Liver (tissue), 9 donors: ENCODE measurements around the gene GRB14. TPM values are rescaled to one million over a fixed set of nuclear protein-coding genes. Genes with fewer than 3 reads are reported as not detected.
"Not testable (repeated sequence)": the region's sequence is repeated elsewhere in the genome, so short reads cannot be mapped to it uniquely, and the experiment has no call there.

Experiments used
- DNase-seq: peaks from one replicate; pipeline ENCODE4 v3.0.0-alpha.2; 2017; ENCODE audit warnings: low spot score
- H3K27ac ChIP-seq, 2 donors: one replicate each; pipeline ENCODE4 v1.7.0; 2013; ENCODE audit warnings: inconsistent platforms in 2 of 2, low read length in 2 of 2, control low read depth in 1 of 2, low read depth in 1 of 2, mild to moderate bottlenecking in 1 of 2
- H3K27me3 ChIP-seq, 4 donors: one replicate each; pipeline versions ENCODE4 v1.6.1 to v1.7.0; 2013; ENCODE audit warnings: low read length in 3 of 4, inconsistent platforms in 1 of 4, mild to moderate bottlenecking in 1 of 4, moderate library complexity in 1 of 4; ENCODE audit not compliant: control insufficient read depth in 4 of 4, insufficient read depth in 4 of 4
- H3K36me3 ChIP-seq, 4 donors: one replicate each; pipeline versions ENCODE4 v1.6.1 to v1.7.0; 2013; ENCODE audit warnings: low read length in 3 of 4, mild to moderate bottlenecking in 3 of 4, low read depth in 1 of 4, moderate library complexity in 1 of 4; ENCODE audit not compliant: control insufficient read depth in 4 of 4, insufficient read depth in 3 of 4
- H3K4me1 ChIP-seq, 4 donors: one replicate each; pipeline versions ENCODE4 v1.6.1 to v1.7.0; 2013; ENCODE audit warnings: low read length in 3 of 4, mild to moderate bottlenecking in 3 of 4, moderate library complexity in 1 of 4; ENCODE audit not compliant: control insufficient read depth in 4 of 4, insufficient read depth in 4 of 4
- H3K4me3 ChIP-seq, 3 donors: one replicate each; pipeline versions ENCODE4 v1.6.1 to v1.7.0; 2013; ENCODE audit warnings: low read length in 3 of 3, control low read depth in 1 of 3, low read depth in 1 of 3, mild to moderate bottlenecking in 1 of 3
- H3K9ac ChIP-seq, 2 donors: one replicate each; pipeline ENCODE4 v1.7.0; 2013; ENCODE audit warnings: low read length in 2 of 2, mild to moderate bottlenecking in 2 of 2, moderate library complexity in 2 of 2, control low read depth in 1 of 2, low read depth in 1 of 2
- H3K9me3 ChIP-seq, 4 donors: one replicate each; pipeline versions ENCODE4 v1.6.1 to v1.7.0; 2013; ENCODE audit warnings: low read length in 3 of 4; ENCODE audit not compliant: control insufficient read depth in 4 of 4
- ATF3 ChIP-seq: IDR thresholded peaks from 2 replicates; pipeline ENCODE4 v1.6.1; 2016; ENCODE audit warnings: antibody characterized with exemption
- CTCF ChIP-seq: fragments of 150-350 bp; IDR thresholded peaks from 2 replicates; pipeline ENCODE4 v1.5.1; 2017; ENCODE audit warnings: improper control_type of control experiment, low read depth, low read length; ENCODE audit not compliant: missing input control
- EGR1 ChIP-seq, 2 donors: IDR thresholded peaks; 2 replicates each; pipeline ENCODE4 v1.6.1; 2016 to 2018; ENCODE audit warnings: antibody characterized with exemption in 2 of 2, low read depth in 2 of 2
- FOXA1 ChIP-seq: IDR thresholded peaks from 2 replicates; pipeline ENCODE4 v1.6.1; 2016; ENCODE audit warnings: antibody characterized with exemption
- FOXA2 ChIP-seq: IDR thresholded peaks from 2 replicates; pipeline ENCODE4 v1.6.1; 2016; ENCODE audit warnings: antibody characterized with exemption
- GABPA ChIP-seq, 2 donors: IDR thresholded peaks in 1 of 2; conservative IDR thresholded peaks in 1 of 2; 2 replicates each; pipeline ENCODE4 v1.6.1; 2016; ENCODE audit warnings: antibody characterized with exemption in 2 of 2, mild to moderate bottlenecking in 1 of 2, moderate library complexity in 1 of 2
- HNF4A ChIP-seq, 2 donors: conservative IDR thresholded peaks; 2 replicates each; pipeline ENCODE4 v1.6.1; 2016; ENCODE audit warnings: antibody characterized with exemption in 2 of 2, mild to moderate bottlenecking in 2 of 2
- HNF4G ChIP-seq: IDR thresholded peaks from 2 replicates; pipeline ENCODE4 v1.6.1; 2016; ENCODE audit warnings: antibody characterized with exemption
- JUND ChIP-seq, 2 donors: IDR thresholded peaks; 2 replicates each; pipeline ENCODE4 v1.6.1; 2016; ENCODE audit warnings: antibody characterized with exemption in 2 of 2
- MAX ChIP-seq: IDR thresholded peaks from 2 replicates; pipeline ENCODE4 v1.6.1; 2016; ENCODE audit warnings: antibody characterized with exemption
- NR2F2 ChIP-seq: IDR thresholded peaks from 2 replicates; pipeline ENCODE4 v1.6.1; 2016; ENCODE audit warnings: antibody characterized with exemption
- RAD21 ChIP-seq, 2 donors: IDR thresholded peaks; 2 replicates each; pipeline ENCODE4 v1.6.1; 2016; ENCODE audit warnings: antibody characterized with exemption in 2 of 2, mild to moderate bottlenecking in 2 of 2
- REST ChIP-seq: IDR thresholded peaks from 2 replicates; pipeline ENCODE4 v1.6.1; 2016; ENCODE audit warnings: antibody characterized with exemption, mild to moderate bottlenecking
- RXRA ChIP-seq, 2 donors: IDR thresholded peaks; 2 replicates each; pipeline ENCODE4 v1.6.1; 2017 to 2018; ENCODE audit warnings: antibody characterized with exemption in 2 of 2, mild to moderate bottlenecking in 1 of 2
- SP1 ChIP-seq: IDR thresholded peaks from 2 replicates; pipeline ENCODE4 v1.6.1; 2018; ENCODE audit warnings: antibody characterized with exemption, mild to moderate bottlenecking
- TAF1 ChIP-seq: conservative IDR thresholded peaks from 2 replicates; pipeline ENCODE4 v1.6.1; 2016; ENCODE audit warnings: antibody characterized with exemption, mild to moderate bottlenecking
- YY1 ChIP-seq: IDR thresholded peaks from 2 replicates; pipeline ENCODE4 v1.6.1; 2016; ENCODE audit warnings: antibody characterized with exemption, mild to moderate bottlenecking
- ZBTB33 ChIP-seq: IDR thresholded peaks from 2 replicates; pipeline ENCODE4 v1.6.1; 2016; ENCODE audit warnings: antibody characterized with exemption
- WGBS: extraction: QIAGEN DNeasy Blood & Tissue Kit; methylation state at CpG from one replicate; pipeline ENCODE4 v1.1.7; 2013; 5-methylcytosine and 5-hydroxymethylcytosine counted together
- polyA plus RNA-seq, 2 donors: library from polyadenylated mRNA; stranded (reverse) in 1 of 2; unstranded in 1 of 2; fragments of 200-250 nt in 1 of 2; fragments of >200 nt in 1 of 2; fragmentation: Nextera tagmentation in 1 of 2; extraction: Ambion mirVana in 1 of 2; gene quantifications; one replicate each; pipeline versions ENCODE4 v1.2.1 to v1.2.3, GENCODE V29; 2013 to 2015
- total RNA-seq, 2 donors: library from RNA; depleted of rRNA; stranded (reverse); fragments of >200 nt; gene quantifications; one replicate each; pipeline ENCODE4 v1.2.3, GENCODE V29; 2014
- donor health status: healthy.
- donor health status: healthy.
- donor health status: healthy.
- donor health status: healthy.
- donor health status: healthy.

Gene GRB14
- total and polyA plus RNA-seq, 4 donors = 1.0 to 119 (median 33.0) TPM

- TF ChIP-seq REST = no peak
Observed at GRCh38 chr2:164642946-164643555, 21.8 kb upstream of the GRB14 start (continued).

- H3K9me3 ChIP-seq = no peaks in the 10 kb centered on the region
- no peak overlapping the region for H3K9ac ChIP-seq
- 95% methylated on average over 2 of the region's 2 CpGs for WGBS
- H3K27me3 ChIP-seq = no peaks in the 10 kb centered on the region
- DNase-seq = no peak
- TF ChIP-seq YY1 (no peak), NR2F2 (no peak), REST (no peak), SP1 (no peak), CTCF (no peak), EGR1 (IDR thresholded peaks at IDR 0.05; ENCODE audit: low read depth in 2 of 2) (no peak), ZBTB33 (no peak), FOXA2 (no peak), HNF4A (conservative IDR thresholded peaks at IDR 0.05) (no peak), ATF3 (no peak), RAD21 (IDR thresholded peaks at IDR 0.05) (no peak), MAX (no peak), FOXA1 (no peak), RXRA (IDR thresholded peaks at IDR 0.05) (no peak), HNF4G (no peak), GABPA (IDR thresholded peaks at IDR 0.05 in 1 of 2, conservative IDR thresholded peaks at IDR 0.05 in 1 of 2) (no peak), JUND (IDR thresholded peaks at IDR 0.05) (no peak), TAF1 (no peak)
- no peaks in the 10 kb centered on the region for H3K36me3 ChIP-seq
- peaks cover 0 to 3% (median 0%) of the 10 kb centered on the region in 4 donors for H3K4me1 ChIP-seq
- no peak overlapping the region for H3K4me3 ChIP-seq
- H3K27ac ChIP-seq = no peak overlapping the region
Observed at GRCh38 chr2:164642268-164642667, 21.0 kb upstream of the GRB14 start.

- not testable (repeated sequence) for H3K27ac ChIP-seq, H3K36me3 ChIP-seq, H3K27me3 ChIP-seq, H3K4me3 ChIP-seq, H3K9me3 ChIP-seq, H3K9ac ChIP-seq, DNase-seq
- WGBS = 67% methylated on average over 2 of the region's 3 CpGs
- peaks cover 0 to 10% (median 3%) of the 10 kb centered on the region in 4 donors for H3K4me1 ChIP-seq
Observed at GRCh38 chr2:164628319-164628718, 7.0 kb upstream of the GRB14 start.
